GM23248 (cell line): Measurements from ENCODE around the gene SH3BP2. TPM values are rescaled to one million over a fixed set of nuclear protein-coding genes. Genes with fewer than 3 reads are reported as not detected.

Source experiments
- DNase-seq: peaks from one replicate; pipeline ENCODE4 v3.0.0-alpha.2; 2015
- H2AFZ ChIP-seq: fragments of 200-600 bp; sonication (generic); 2 replicates; pipeline ENCODE4 v1.6.1; 2016; ENCODE audit warnings: antibody characterized with exemption
- H3F3A ChIP-seq: fragments of 200-600 bp; sonication (generic); 2 replicates; pipeline ENCODE4 v1.6.1; 2016; ENCODE audit warnings: mild to moderate bottlenecking, antibody characterized with exemption, mixed run types; ENCODE audit not compliant: insufficient read depth
- H3K27ac ChIP-seq: fragments of 200-600 bp; sonication (generic); 2 replicates; pipeline ENCODE4 v1.5.1; 2016; ENCODE audit warnings: mild to moderate bottlenecking
- H3K27me3 ChIP-seq: fragments of 200-600 bp; sonication (generic); replicated peaks from 2 replicates; pipeline ENCODE4 v1.6.1; 2016; ENCODE audit warnings: mild to moderate bottlenecking; ENCODE audit not compliant: insufficient read depth
- H3K36me3 ChIP-seq: fragments of 200-600 bp; sonication (generic); 2 replicates; pipeline ENCODE4 v1.6.1; 2016; ENCODE audit warnings: low read depth, mild to moderate bottlenecking
- H3K4me1 ChIP-seq: fragments of 200-600 bp; sonication (generic); 2 replicates; pipeline ENCODE4 v1.6.1; 2016; ENCODE audit warnings: mild to moderate bottlenecking; ENCODE audit not compliant: insufficient read depth
- H3K4me2 ChIP-seq: fragments of 200-600 bp; sonication (generic); one replicate; pipeline ENCODE4 v1.6.1; 2016; ENCODE audit warnings: mild to moderate bottlenecking; ENCODE audit not compliant: unreplicated experiment
- H3K4me3 ChIP-seq: fragments of 200-600 bp; sonication (generic); 2 replicates; pipeline ENCODE4 v1.5.1; 2016; ENCODE audit warnings: mild to moderate bottlenecking
- H3K79me2 ChIP-seq: fragments of 200-600 bp; sonication (generic); 2 replicates; pipeline ENCODE4 v1.6.1; 2016; ENCODE audit warnings: mild to moderate bottlenecking; ENCODE audit not compliant: insufficient read depth
- H3K9ac ChIP-seq: fragments of 200-600 bp; sonication (generic); 2 replicates; pipeline ENCODE4 v1.6.1; 2016; ENCODE audit warnings: mild to moderate bottlenecking
- H3K9me2 ChIP-seq: fragments of 200-600 bp; sonication (generic); 2 replicates; pipeline ENCODE4 v1.6.1; 2016; ENCODE audit warnings: mixed run types, mild to moderate bottlenecking, moderate library complexity; ENCODE audit not compliant: insufficient read depth
- H3K9me3 ChIP-seq: fragments of 200-600 bp; sonication (generic); one replicate; pipeline ENCODE4 v1.6.1; 2017; ENCODE audit warnings: low read depth
- H4K20me1 ChIP-seq: fragments of 200-600 bp; sonication (generic); 2 replicates; pipeline ENCODE4 v1.6.0; 2016; ENCODE audit not compliant: insufficient read depth
- EZH2 ChIP-seq: fragments of 200-600 bp; sonication (generic); IDR thresholded peaks from 2 replicates; pipeline ENCODE4 v1.6.1; 2018; ENCODE audit warnings: antibody characterized with exemption, mild to moderate bottlenecking; ENCODE audit not compliant: insufficient read depth, poor library complexity, severe bottlenecking
- EZH2phosphoT487 ChIP-seq: fragments of 200-600 bp; sonication (generic); IDR thresholded peaks from 2 replicates; pipeline ENCODE4 v1.6.1; 2018; ENCODE audit warnings: antibody characterized with exemption, moderate library complexity, mild to moderate bottlenecking, low read depth; ENCODE audit not compliant: insufficient read depth
- WGBS, 2 experiments: methylation state at CpG; one replicate each; pipeline ENCODE4 v1.1.6; 2015 to 2017; ENCODE audit warnings: low lambda C conversion rate in 2 of 2, low coverage in 1 of 2; ENCODE audit errors: missing lambda C conversion rate in 2 of 2; 5-methylcytosine and 5-hydroxymethylcytosine counted together
- in situ Hi-C: fragments of 300-500 bp; cut with MboI; formaldehyde crosslinking; loops from 2 replicates; pipeline ENCODE4 v1.15.0; 2020
- polyA plus RNA-seq: library from polyadenylated mRNA; unstranded; fragments of >200 nt; fragmentation: Nextera tagmentation; extraction: Ambion mirVana; gene quantifications from 2 replicates; pipeline ENCODE4 v1.2.1, GENCODE V29; 2016
- total RNA-seq: library from RNA; depleted of rRNA; stranded (reverse); fragments of >200 nt; shearing (Covaris generic); gene quantifications from 2 replicates; pipeline ENCODE4 v1.2.3, GENCODE V29; 2014

Gene SH3BP2
- total and polyA plus RNA-seq, 2 experiments from 2014 or later = 20.9 to 31.2 TPM

- H3K9me3 ChIP-seq = no peaks in the 10 kb centered on the region
- H3K4me1 ChIP-seq = peaks cover 15% of the 10 kb centered on the region
- no peaks in the 10 kb centered on the region for H3K9me2 ChIP-seq
- WGBS, 2 experiments = 90 to 92% methylated on average over 5 of the region's 5 CpGs
- no peak overlapping the region for H3K4me2 ChIP-seq
- no peak overlapping the region for H3K4me3 ChIP-seq
- TF ChIP-seq EZH2 = no peak
- TF ChIP-seq EZH2phosphoT487 = no peak
- H2AFZ ChIP-seq = no peak overlapping the region
- peaks cover 16% of the 10 kb centered on the region; the same call in 1 of the 2 replicates for H4K20me1 ChIP-seq
- in situ Hi-C loops = no loop called here
- no peak overlapping the region for H3K27ac ChIP-seq
- peaks cover 99% of the 10 kb centered on the region for H3K79me2 ChIP-seq
- no peak for DNase-seq
- no peaks in the 10 kb centered on the region for H3K27me3 ChIP-seq
- peaks cover 19% of the 10 kb centered on the region; the same call in 1 of the 2 replicates for H3F3A ChIP-seq
- H3K36me3 ChIP-seq = peaks cover 27% of the 10 kb centered on the region
- H3K9ac ChIP-seq = no peak overlapping the region
These were observed 85.5 kb downstream of the SH3BP2 start for GRCh38 chr4:2878346-2878745.

- Histone ChIP-seq H4K20me1 (peaks cover 10% of the 10 kb centered on the region; the same call in 1 of the 2 replicates), H3K27me3 (no peaks in the 10 kb centered on the region), H3K4me2 (no peak overlapping the region), H3K4me1 (peaks cover 15% of the 10 kb centered on the region), H3K79me2 (peaks cover 99% of the 10 kb centered on the region), H3K9me2 (no peaks in the 10 kb centered on the region), H3K4me3 (no peak overlapping the region), H3K9me3 (no peaks in the 10 kb centered on the region), H3K9ac (no peak overlapping the region), H3K36me3 (peaks cover 32% of the 10 kb centered on the region), H3K27ac (no peak overlapping the region), H2AFZ (no peak overlapping the region), H3F3A (peaks cover 19% of the 10 kb centered on the region; the same call in 1 of the 2 replicates)
- DNase-seq = no peak
- in situ Hi-C loops = no loop called here
- TF ChIP-seq EZH2phosphoT487 = no peak
- no peak for TF ChIP-seq EZH2
- WGBS, 2 experiments = 65 to 76% methylated on average over 5 of the region's 5 CpGs
These were observed 86.1 kb downstream of the SH3BP2 start for GRCh38 chr4:2879026-2879425.

GRCh38 chr4:2881431-2881830, 88.5 kb downstream of the SH3BP2 start:
- in situ Hi-C loops = no loop called here
- Histone ChIP-seq H3K4me3 (no peak overlapping the region), H3K9me2 (no peaks in the 10 kb centered on the region), H2AFZ (no peak overlapping the region), H3K4me2 (no peak overlapping the region), H3K9ac (peak overlapping the region; percentile 16; the same call in 1 of the 2 replicates), H3F3A (peaks cover 19% of the 10 kb centered on the region; the same call in 1 of the 2 replicates), H3K27me3 (no peaks in the 10 kb centered on the region), H3K4me1 (peaks cover 15% of the 10 kb centered on the region), H3K79me2 (peaks cover 95% of the 10 kb centered on the region), H3K36me3 (peaks cover 48% of the 10 kb centered on the region), H3K27ac (peak overlapping the region; percentile 9; the same call in 1 of the 2 replicates), H3K9me3 (no peaks in the 10 kb centered on the region), H4K20me1 (peaks cover 5% of the 10 kb centered on the region; the same call in 1 of the 2 replicates)
- 70 to 76% methylated on average over 3 of the region's 3 CpGs for whole genome bisulfite sequencing, 2 experiments
- TF ChIP-seq EZH2 (no peak), EZH2phosphoT487 (no peak)
- DNase-seq = no peak

GRCh38 chr4:2882341-2882740, 89.5 kb downstream of the SH3BP2 start:
- peaks cover 95% of the 10 kb centered on the region for H3K79me2 ChIP-seq
- peak overlapping the region; percentile 9; the same call in 1 of the 2 replicates for H3K27ac ChIP-seq
- peaks cover 5% of the 10 kb centered on the region; the same call in 1 of the 2 replicates for H4K20me1 ChIP-seq
- H3K9me2 ChIP-seq = no peaks in the 10 kb centered on the region
- peaks cover 57% of the 10 kb centered on the region for H3K36me3 ChIP-seq
- H2AFZ ChIP-seq = no peak overlapping the region
- H3F3A ChIP-seq = peaks cover 19% of the 10 kb centered on the region; the same call in 1 of the 2 replicates
- no peaks in the 10 kb centered on the region for H3K27me3 ChIP-seq
- in situ Hi-C loops = no loop called here
- peaks cover 15% of the 10 kb centered on the region for H3K4me1 ChIP-seq
- TF ChIP-seq EZH2 (no peak), EZH2phosphoT487 (no peak)
- WGBS, 2 experiments = 77 to 91% methylated on average over 1 of the region's 1 CpG
- no peaks in the 10 kb centered on the region for H3K9me3 ChIP-seq
- no peak for DNase-seq
- no peak overlapping the region for H3K4me3 ChIP-seq
- H3K9ac ChIP-seq = 0 out of 2 replicates have a peak overlapping the region, but pooled peaks have one; percentile 16
- no peak overlapping the region for H3K4me2 ChIP-seq
